Activated CD8-positive, alpha-beta T cell treated with anti-CD3 and anti-CD28 coated beads for 36 hours (primary cell): ENCODE data around the gene MTG2. TPM values are rescaled to one million over a fixed set of nuclear protein-coding genes. Genes with fewer than 3 reads are reported as not detected.

Experiments used
- ATAC-seq: fragments of 200-7000 bp; cut with Tn5 transposase; one replicate; pipeline ENCODE4 v1.10.0; 2021; ENCODE audit warnings: mild to moderate bottlenecking, moderate library complexity
- CTCF ChIA-PET: fragments of 350-600 bp; sonication (Branson Sonifier 250); formaldehyde crosslinking; loops from one replicate; lab custom pipeline; 2021; ENCODE audit warnings: antibody characterized with exemption; lab: Charles Lee
- POLR2A ChIA-PET: fragments of 350-600 bp; sonication (Branson Sonifier 250); formaldehyde crosslinking; loops from one replicate; lab custom pipeline; 2021; ENCODE audit warnings: antibody characterized with exemption; lab: Charles Lee
- DNase-seq: peaks from one replicate; pipeline ENCODE4 v3.0.0-alpha.2; 2020
- H3K27ac Mint-ChIP-seq: one replicate; pipeline ENCODE4 v1.8.0; 2021; ENCODE audit warnings: mild to moderate bottlenecking, mixed read lengths
- H3K27me3 Mint-ChIP-seq: one replicate; pipeline ENCODE4 v1.8.0; 2021; ENCODE audit warnings: mixed read lengths
- H3K36me3 Mint-ChIP-seq: one replicate; pipeline ENCODE4 v1.8.0; 2021; ENCODE audit warnings: low read depth, mixed read lengths
- H3K4me1 Mint-ChIP-seq: one replicate; pipeline ENCODE4 v1.8.0; 2021; ENCODE audit warnings: low read depth, mixed read lengths
- H3K4me3 Mint-ChIP-seq: one replicate; pipeline ENCODE4 v1.8.0; 2021; ENCODE audit warnings: mild to moderate bottlenecking, moderate library complexity, mixed read lengths
- H3K9me3 Mint-ChIP-seq: one replicate; pipeline ENCODE4 v1.8.0; 2021; ENCODE audit warnings: mixed read lengths
- CTCF ChIP-seq: fragments of 200-600 bp; IDR thresholded peaks from one replicate; pipeline ENCODE4 v1.8.0; 2022; ENCODE audit warnings: antibody characterized with exemption, mild to moderate bottlenecking
- intact Hi-C: fragments of 100-400 bp; cut with micrococcal nuclease; formaldehyde crosslinking; loops from one replicate; pipeline ENCODE4 v1.10.0; 2022
- total RNA-seq, 2 experiments: library from RNA; stranded (reverse); gene quantifications; one replicate each; pipeline ENCODE4 v1.2.3, GENCODE V29; 2021

The MTG2 gene
- total RNA-seq, 2 experiments from 2014 or later: 36.5 to 40.5 TPM

GRCh38 chr20:62208061-62208794 is 25.4 kb downstream of the MTG2 start:
- no peak for TF ChIP-seq CTCF
- POLR2A ChIA-PET: no interaction called here
- Mint-ChIP-seq H3K27ac (no peak overlapping the region), H3K9me3 (no peaks in the 10 kb centered on the region), H3K4me3 (no peak overlapping the region), H3K27me3 (no peaks in the 10 kb centered on the region), H3K4me1 (no peaks in the 10 kb centered on the region), H3K36me3 (peaks cover 1% of the 10 kb centered on the region)
- no peak for DNase-seq
- no peak for ATAC-seq
- CTCF ChIA-PET: no interaction called here
- intact Hi-C loops: no loop called here

GRCh38 chr20:62208795-62209755 is 26.2 kb downstream of the MTG2 start:
- no peak overlapping the region for H3K27ac Mint-ChIP-seq

GRCh38 chr20:62209850-62210495 is 27.1 kb downstream of the MTG2 start:
- ATAC-seq (no peak), DNase-seq (no peak)
- no peak for TF ChIP-seq CTCF
- ChIA-PET POLR2A (no interaction called here), CTCF (no interaction called here)
- H3K4me1 Mint-ChIP-seq: no peaks in the 10 kb centered on the region
- no peaks in the 10 kb centered on the region for H3K9me3 Mint-ChIP-seq
- H3K4me3 Mint-ChIP-seq: no peak overlapping the region
- no peaks in the 10 kb centered on the region for H3K36me3 Mint-ChIP-seq
- intact Hi-C loops: no loop called here
- H3K27me3 Mint-ChIP-seq: peaks cover 7% of the 10 kb centered on the region
- no peak overlapping the region for H3K27ac Mint-ChIP-seq

More at GRCh38 chr20:62208795-62209755, 26.2 kb downstream of the MTG2 start:
- Mint-ChIP-seq H3K27me3 (peaks cover under 1% of the 10 kb centered on the region), H3K36me3 (no peaks in the 10 kb centered on the region), H3K4me1 (no peaks in the 10 kb centered on the region), H3K9me3 (no peaks in the 10 kb centered on the region), H3K4me3 (no peak overlapping the region)
- no peak for TF ChIP-seq CTCF
- intact Hi-C loops: no loop called here
- ATAC-seq (no peak), DNase-seq (no peak)
- CTCF ChIA-PET: no interaction called here
- POLR2A ChIA-PET: no interaction called here

GRCh38 chr20:62210496-62210855 is 27.6 kb downstream of the MTG2 start:
- ChIA-PET POLR2A (no interaction called here), CTCF (no interaction called here)
- Mint-ChIP-seq H3K4me1 (no peaks in the 10 kb centered on the region), H3K27me3 (peaks cover 7% of the 10 kb centered on the region), H3K4me3 (no peak overlapping the region), H3K27ac (no peak overlapping the region), H3K9me3 (no peaks in the 10 kb centered on the region), H3K36me3 (no peaks in the 10 kb centered on the region)
- DNase-seq (no peak), ATAC-seq (no peak)
- intact Hi-C loops: no loop called here
- no peak for TF ChIP-seq CTCF
